HG02970 (cell line): Measurements from ENCODE around the gene SHISAL1.
"Not testable (repeated sequence)": the region's sequence is repeated elsewhere in the genome, so short reads cannot be mapped to it uniquely, and the experiment has no call there.

ENCODE experiments used
- ATAC-seq: cut with Tn5 transposase; IDR thresholded peaks from one replicate; pipeline ENCODE4 v1.9.1; 2021; ENCODE audit warnings: mild to moderate bottlenecking, moderate library complexity, moderate number of reproducible peaks; ENCODE audit not compliant: unreplicated experiment, low FRiP score

SHISAL1 gene

DNA sequence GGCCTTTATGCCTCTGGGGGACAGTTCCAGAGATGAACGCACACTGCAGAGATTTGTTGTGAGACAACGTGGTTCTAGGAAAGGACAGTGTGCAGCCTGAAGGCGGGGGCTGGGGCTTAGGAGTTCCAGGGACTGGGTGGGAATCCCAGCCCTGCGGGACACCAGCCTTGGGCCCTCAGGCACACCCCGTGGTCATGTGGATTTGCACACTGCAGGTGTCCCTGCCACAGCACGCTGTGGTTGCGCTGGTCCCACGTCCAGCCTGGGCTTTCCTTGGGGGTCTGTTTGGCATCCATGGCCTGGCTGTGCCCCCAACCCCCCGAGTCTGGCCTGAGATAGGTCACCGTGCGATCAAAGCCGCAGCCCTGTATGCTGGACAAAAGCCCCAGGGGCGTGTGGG lies 7.3 kb downstream of the SHISAL1 start:
- no peak for ATAC-seq

DNA sequence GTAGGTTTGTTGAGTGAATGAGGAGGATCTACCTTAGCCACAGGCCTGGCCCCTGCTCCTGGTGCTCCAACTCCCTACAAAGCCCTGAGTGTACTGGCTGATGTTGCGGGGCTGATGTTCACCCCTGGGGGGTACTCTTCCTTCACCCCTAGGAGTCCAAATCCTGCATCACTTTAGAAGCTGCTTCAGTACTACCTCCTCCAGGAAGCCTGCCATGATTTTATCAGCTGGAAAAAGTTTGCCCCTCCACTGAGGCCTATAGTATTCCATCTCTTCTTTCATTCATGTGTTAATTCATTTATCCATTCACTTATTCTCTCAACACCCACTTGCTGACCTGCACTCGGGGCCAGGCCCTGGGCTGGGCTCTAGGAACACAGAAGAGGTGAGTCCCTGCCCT lies 7.8 kb downstream of the SHISAL1 start:
- no peak for ATAC-seq

DNA sequence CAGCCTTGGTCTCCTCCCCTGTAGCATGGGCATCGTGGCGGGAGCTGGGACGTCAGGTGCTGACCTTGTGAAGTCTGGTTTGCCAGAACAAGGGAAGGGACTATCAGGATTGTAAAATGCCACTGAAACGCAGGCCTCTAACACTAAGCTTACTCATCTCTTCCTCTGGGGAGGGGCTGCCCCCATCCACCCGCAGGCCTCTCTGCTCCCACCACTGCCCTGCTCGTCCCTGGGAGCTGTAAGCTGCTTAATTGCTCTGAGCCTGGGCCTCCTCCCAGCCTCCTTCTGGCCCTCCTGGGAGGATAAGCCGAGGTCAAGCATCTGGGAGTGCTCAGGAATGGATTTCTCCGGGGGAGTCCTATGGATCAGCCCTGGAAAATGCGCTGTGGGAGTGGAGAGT lies 8.4 kb downstream of the SHISAL1 start:
- ATAC-seq: no peak

DNA sequence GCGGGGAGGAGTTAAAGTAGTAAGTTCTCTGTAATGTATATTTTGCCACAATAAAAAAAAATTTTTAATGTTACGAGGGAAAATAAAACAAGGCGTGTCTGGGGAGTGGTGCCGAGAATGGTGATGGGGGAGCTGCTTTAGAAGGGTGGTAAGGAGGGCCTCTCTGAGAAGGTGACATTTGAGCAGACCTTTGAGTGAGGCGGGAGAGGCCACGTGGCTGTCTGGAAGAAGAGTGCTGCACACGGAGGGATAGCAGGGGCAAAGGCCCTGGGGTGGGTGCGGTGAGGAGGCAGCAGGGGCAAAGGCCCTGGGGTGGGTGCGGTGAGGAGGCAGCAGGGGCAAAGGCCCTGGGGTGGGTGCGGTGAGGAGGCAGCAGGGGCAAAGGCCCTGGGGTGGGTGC lies 10.4 kb downstream of the SHISAL1 start:
- not testable (repeated sequence) for ATAC-seq

DNA sequence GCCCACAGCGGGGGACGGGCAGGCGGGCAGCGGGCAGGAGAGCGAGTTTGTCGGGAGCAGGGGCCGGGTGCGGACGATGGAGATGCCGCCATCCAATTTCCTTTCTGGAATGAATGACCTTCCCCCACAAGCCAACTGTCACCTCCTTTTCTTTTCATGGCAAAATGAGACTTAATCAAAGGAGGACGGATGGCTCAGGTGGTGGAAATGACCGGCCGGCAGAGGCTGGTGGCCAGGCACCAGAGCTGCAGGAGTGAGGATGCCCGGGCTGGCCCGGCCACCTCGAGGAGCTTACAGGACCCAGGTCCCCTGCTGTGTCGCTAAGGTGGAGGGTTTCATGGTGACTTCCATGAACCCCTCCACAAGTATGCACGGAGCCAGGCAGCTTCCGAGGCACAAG lies 11.7 kb downstream of the SHISAL1 start:
- ATAC-seq: no peak

DNA sequence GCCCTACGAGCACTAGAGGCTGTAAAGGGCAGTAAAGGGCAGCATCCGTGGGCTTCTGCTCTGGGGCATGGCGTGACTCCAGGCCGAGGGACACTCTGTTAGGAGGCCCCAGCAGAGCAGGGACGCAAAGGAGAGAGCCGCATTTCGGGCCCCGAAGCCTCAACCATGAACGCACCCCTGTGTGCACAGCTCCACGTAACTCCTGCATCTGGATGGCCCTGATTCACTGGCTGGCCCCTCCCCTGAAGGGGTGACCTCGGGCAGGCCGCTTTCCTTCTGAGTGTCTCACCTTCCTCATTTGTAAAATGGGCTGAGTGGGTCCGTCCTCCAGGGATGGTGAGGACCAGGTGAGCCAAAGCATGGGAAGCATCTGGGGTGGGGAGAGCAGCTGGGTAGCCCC lies 13.6 kb downstream of the SHISAL1 start:
- no peak for ATAC-seq

DNA sequence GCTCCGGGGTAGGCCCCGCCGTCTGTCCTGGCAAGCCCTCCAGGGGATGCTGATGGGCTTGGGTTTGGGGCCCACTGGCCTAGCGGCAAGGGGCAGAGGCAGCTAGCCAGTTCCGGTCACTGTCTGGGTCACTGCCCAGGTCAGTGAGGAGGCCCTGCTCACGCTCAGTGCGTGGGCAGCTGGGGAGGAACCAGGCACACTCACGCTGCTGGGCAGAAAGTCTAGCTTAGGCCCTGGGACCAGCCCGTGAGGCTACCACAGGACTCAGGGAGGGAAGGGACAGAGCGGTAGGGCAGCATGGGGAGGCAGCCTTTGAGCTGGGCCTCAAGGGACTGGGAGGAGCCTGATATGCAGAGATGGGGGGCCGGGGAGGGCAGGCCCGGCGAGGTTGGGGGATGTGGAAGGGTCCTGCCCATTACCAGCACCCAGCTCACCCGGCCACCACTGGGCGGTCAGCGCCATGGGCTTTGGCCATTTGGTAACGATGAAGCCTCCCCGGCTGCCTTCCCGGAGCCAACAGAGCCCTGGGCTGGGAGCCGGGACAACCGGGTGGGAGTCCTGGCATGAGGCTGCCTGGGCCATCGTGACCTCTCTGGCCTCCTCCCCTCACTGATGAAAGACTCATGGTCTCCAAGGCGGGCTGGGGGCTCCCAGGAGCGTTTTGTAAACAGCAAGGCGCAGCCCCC lies 14.2 kb downstream of the SHISAL1 start:
- no peak for ATAC-seq

DNA sequence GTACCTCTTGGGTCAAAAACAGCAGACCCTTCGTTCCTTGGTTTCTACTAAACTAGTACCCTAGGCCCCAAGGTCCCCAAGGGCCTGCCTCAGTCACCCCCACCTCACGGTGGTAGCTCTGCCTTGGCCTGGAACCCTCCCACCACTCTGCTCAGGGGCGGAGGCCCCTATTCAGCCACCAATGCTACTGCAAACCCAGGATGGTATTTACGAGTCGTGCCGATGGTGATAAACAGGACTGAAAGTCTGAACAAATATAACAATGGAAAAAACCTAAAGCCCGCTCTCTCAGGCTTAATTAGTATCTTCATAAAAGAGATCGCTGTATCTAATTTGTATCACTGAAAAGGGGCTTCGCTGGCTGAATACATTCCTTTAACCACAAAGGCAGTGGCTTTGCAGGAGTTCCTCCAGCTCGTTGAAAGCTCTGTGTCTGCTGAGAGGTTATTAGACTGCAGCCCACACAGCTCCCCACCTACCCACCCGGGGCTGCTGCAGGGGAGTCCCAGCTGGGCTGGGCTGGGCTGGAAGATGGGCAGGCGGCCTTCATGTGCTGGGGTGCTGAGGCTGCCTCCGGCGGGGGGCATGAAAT lies 15.2 kb downstream of the SHISAL1 start:
- ATAC-seq: no peak

DNA sequence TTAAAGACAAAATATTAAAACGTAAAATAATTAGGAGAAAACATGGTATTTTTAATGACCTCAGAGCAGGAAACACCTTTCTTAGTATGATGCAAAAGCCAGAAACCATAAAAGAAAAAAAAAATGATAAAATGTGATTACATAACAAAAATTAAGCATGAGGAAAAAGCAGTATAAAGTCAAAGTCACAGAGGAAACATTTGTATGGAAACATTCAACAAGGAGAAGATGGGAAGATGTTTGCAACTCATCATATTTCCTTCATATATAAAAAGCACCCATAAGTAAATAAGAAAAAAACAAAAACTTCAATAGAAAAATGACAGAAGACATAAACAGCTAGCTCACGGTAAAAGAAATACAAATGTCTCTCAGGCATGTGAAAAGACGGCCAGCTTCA lies 17.3 kb downstream of the SHISAL1 start:
- no peak for ATAC-seq

DNA sequence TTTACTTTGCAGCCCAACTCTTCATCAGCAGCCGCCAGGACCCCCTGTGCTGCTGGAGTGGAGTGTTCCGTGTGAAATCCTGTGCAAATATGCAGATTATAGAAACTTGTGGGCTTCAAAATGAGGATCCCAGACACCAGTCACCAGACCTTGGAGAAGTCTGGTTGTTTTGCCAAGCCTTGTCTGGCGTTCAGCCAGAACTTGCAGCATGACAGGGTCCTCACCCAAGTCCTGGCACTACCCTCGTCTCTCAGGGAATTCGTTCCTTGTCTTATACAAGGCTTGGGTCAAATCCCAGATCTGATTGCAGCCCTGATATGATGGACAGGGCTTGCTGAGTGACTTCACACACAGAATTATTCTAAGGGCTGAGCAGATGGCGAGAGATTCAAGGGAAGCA lies 18.9 kb downstream of the SHISAL1 start:
- ATAC-seq: no peak

DNA sequence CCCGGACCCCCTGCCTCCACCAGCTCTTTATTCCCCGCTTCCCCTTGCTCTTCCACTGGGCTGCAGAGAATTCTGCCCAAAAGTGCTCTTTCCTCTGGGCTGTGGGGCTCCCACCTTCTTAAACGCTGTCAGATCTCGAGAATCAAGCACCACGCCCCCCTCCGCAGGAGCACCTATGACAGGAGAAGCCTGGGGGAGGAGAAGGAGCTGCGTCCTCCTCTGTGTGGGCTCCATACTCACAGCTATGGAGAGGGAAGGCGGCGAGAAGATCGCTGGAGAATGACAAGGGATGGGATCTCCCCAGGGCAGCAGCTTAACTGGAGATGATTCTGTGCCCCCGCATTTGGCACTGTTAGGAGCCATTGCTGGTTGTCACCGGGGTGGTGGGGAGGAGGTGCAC lies 19.7 kb downstream of the SHISAL1 start:
- ATAC-seq: no peak

DNA sequence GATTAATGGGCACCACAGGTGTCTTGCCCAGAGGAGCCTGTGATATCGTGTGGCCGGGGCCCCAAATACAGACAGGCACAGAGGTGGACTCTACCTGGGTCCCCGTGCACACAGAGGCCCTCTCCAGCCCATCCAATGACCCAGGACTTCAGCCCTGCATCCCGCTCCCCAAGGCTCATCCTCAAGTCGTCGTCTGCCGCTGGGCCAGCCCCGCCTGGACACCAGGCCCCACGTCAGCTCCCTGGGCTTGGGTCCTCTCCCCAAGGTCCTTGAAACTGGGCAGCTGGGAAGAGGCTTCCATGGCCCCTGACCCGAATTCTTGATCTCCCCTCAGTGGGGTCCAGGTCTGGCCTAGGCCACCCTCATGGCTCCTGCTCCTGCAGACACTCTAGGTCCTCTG lies 20.2 kb downstream of the SHISAL1 start:
- ATAC-seq: no peak

DNA sequence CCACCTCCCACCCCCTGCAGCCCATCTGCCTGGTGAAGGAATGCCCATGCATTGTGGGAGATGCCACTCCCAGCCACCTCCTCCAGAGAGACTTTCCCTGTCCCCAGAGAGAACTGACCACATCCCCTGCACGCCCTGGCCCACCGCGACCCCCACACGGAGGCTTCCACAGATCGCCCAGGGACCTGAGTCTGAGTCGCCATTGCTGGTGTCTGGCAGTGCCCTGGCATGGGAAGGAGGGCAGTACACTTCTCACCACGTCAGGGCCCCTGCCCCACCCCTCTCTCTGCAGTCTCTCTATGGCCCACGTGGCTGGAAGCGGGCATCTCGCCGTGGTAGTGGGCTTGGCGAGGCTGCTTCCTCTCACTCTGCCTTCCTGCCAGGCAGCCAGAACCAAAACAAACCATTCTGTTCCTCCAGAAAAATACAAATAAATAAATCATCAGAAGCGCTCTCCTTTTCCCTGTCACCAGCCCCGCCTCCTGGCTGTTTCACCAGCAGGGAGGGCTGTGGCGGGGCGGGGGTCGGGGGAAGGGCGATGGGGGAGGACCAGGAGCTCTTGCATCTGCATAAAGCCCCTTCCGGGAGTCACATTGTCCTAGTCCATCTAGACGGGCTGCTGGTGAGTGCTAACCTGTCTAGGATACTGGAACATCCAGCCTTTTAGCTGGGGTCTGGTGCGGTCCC lies 20.9 kb downstream of the SHISAL1 start:
- no peak for ATAC-seq

DNA sequence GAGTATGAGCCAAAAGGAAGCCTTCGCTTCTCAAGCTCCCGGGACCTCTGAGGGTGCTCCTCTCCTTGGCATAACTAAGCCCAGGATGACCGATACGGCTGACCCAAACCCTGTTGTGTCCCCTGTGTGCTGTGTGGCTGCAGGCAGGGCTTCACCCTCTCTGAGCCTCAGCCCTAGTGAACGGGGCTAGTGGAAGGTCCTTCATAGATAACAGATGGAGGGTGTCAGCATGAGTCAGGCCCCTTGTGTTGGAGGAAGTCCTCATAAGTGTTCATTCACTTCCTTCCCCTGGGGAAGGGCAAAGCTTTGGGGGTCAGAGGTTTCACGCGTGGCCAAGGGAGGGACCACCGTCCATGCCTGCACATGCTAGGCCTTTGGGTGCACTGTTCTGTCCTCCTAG lies 21.5 kb downstream of the SHISAL1 start:
- no peak for ATAC-seq

DNA sequence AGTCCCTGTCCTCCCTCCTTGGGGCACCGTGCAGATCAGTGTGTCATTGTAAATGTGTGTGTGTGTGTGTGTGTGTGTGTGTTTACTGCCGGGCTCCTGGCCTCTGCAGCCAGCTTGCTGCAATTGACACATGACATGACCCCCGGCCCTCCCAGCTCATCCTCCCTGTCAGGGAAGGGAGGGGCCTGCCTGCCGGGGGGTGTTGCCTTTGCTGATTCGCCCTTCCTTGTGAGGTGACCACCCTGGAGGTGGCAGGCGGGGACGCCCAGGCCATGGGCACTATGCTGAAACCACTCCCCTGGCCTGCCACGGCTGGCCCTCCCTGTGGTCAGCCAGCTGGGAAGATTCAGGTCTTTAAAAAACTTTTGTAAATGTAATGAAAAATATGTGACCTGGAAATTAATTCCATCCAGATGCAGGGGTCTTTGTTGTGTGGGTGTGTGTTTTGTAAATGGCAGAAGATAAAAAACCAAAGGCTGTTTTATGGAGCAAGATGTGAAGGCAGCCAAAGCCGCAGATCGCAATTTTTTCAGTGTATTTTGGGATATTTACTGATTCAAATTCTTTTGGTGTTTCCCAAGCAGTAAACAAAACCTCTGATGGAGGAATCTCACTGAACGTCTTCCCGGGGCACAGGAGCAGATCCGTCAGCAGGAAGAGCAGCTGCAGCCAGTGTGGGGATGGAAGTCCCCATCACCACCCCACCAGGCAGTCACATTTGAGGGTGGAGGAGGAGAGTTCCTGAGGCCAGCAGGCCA lies 23.2 kb downstream of the SHISAL1 start:
- no peak for ATAC-seq

DNA sequence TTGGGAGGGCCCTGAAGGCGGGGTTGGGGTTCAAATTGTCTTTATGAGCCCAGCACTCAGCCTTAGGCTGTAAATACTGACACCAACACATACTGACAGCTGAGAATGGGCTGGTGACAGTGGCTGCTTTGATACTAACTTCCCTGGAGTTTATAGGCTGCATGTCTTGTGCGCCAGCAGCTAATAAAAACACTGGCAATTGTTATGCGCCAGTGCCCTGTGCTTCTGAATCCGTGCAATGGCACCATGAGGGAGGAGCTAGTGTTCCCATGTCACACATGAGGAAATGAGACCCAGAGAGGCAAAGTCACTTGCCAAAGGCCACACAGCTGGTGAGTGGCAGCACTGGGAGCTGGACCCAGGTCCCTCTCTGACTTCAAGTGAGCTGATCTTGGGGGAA lies 23.8 kb downstream of the SHISAL1 start:
- no peak for ATAC-seq

DNA sequence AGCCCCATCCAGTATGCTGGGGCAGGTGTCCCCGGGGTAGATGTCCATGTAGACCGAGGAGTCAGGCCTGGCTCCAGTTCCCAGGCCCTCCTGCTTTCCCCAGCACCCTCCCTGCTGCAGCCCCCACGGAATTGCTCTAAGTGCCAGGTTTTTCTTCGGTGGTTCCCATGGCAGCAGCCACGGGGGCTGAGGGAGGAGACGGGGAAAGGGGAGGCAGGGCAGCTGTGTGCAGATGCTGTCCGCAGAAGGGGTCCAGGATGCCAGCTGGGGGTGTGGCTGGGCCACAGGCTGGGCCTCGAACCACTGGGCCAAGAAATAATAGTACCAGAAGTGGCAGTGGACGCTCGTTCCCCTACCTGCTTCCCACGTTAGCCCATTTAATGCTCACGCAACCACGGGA lies 25.0 kb downstream of the SHISAL1 start:
- ATAC-seq: no peak

DNA sequence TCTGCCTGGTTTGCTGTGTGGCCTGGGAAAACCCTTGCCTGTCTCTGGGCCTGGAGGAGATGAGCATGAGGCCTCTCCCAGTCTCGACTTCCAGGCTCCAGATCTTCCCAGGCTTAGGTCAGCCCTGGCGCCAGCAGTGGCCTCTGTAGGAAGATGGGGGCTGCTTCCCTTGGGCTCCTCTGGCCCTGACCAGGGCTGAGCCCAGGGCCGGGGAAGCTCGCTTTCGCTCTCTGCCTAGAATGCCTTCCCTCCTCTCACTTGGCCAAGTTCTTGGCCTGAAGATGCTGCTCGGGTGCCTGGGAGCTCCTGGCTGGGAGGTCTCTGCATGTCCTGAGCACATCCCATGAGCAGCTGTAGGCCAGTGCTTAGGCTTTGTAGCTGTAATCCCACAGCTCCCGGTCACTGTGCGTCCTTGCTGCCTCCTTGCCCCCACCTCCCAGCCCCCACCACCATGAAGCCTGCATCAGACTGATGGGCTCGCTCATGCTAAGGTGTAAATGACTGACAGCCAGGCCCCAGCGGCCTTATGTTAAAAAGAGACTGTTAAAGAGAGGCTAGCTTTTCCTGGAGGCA lies 25.5 kb downstream of the SHISAL1 start:
- ATAC-seq: no peak

DNA sequence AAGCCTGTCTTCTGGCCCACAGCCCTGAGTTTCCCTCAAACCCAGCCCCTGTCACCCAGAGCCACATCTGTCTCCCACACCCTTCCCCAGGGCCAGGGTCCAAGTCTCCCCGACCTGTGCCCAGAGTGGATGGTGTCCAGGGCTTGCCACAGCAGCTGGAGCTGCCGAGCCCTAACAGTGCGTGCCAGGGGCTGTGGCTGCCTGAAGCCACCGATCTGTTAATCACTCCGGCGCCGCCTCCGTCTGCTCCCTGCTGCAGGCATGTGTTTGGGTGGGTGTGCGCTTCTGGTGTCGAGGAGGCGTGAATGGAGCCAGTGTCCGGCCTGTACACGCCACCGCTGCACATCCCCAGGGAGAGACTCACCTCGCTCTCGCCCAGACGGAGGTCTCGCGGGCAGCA lies 26.1 kb downstream of the SHISAL1 start:
- no peak for ATAC-seq

DNA sequence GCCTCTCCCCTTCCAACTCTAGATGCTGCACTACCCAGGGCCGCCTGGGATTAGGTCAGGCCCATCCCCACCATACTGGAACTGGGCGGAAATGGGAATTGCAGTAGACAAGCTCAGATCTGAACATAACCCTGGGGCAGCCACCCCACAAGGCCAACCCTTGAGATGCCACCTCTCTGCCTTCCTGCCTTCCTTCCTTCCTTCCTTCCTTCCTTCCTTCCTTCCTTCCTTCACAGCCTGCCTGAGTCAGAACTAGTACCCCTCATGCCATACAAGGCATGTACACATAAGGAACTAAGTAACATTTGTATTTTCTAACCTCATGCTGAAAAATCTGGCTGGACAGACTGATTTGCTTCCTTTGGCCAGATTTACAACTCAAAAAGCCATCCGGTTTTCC lies 28.0 kb downstream of the SHISAL1 start:
- no peak for ATAC-seq
